NT2/D1 (cell line): Measurements from ENCODE around the gene GFPT1.

Experiments
- DNase-seq: peaks from one replicate; pipeline ENCODE4 v3.0.0-alpha.2; 2011; ENCODE audit warnings: low read depth, low spot score
- H3K27me3 ChIP-seq: 2 replicates; pipeline ENCODE4 v1.6.0; 2011; ENCODE audit warnings: mild to moderate bottlenecking; ENCODE audit not compliant: insufficient read length, insufficient read depth
- H3K36me3 ChIP-seq: 2 replicates; pipeline ENCODE4 v1.6.1; 2011; ENCODE audit warnings: mild to moderate bottlenecking, low read length, mixed read lengths; ENCODE audit not compliant: insufficient read depth, insufficient read length
- H3K4me1 ChIP-seq: 2 replicates; pipeline ENCODE4 v1.5.1; 2011; ENCODE audit not compliant: insufficient read depth, insufficient read length
- H3K4me3 ChIP-seq: 2 replicates; pipeline ENCODE4 v1.5.1; 2011; ENCODE audit warnings: low read depth; ENCODE audit not compliant: insufficient read length
- H3K9ac ChIP-seq: 2 replicates; pipeline ENCODE4 v1.6.0; 2011; ENCODE audit warnings: low read depth; ENCODE audit not compliant: insufficient read length
- H3K9me3 ChIP-seq: 2 replicates; pipeline ENCODE4 v1.5.1; 2011; ENCODE audit warnings: mild to moderate bottlenecking, low read length; ENCODE audit not compliant: insufficient read depth
- SUZ12 ChIP-seq: IDR thresholded peaks from 2 replicates; pipeline ENCODE4 v1.6.1; 2011; ENCODE audit not compliant: insufficient read length, insufficient read depth; ENCODE audit errors: extremely low read depth
- YY1 ChIP-seq: IDR thresholded peaks from 2 replicates; pipeline ENCODE4 v1.6.1; 2011; ENCODE audit not compliant: insufficient read length, insufficient read depth
- ZNF274 ChIP-seq: IDR thresholded peaks from 2 replicates; pipeline ENCODE4 v1.6.1; 2011; ENCODE audit warnings: mild to moderate bottlenecking, low read depth, low read length

The GFPT1 gene

GRCh38 chr2:69416147-69416546, 29.1 kb upstream of the GFPT1 start:
- DNase-seq = no peak
- no peak overlapping the region for H3K9ac ChIP-seq
- H3K36me3 ChIP-seq = peaks cover 17% of the 10 kb centered on the region
- H3K4me1 ChIP-seq = no peaks in the 10 kb centered on the region
- H3K27me3 ChIP-seq = no peaks in the 10 kb centered on the region
- H3K9me3 ChIP-seq = no peaks in the 10 kb centered on the region
- no peak for TF ChIP-seq YY1
- TF ChIP-seq SUZ12 = no peak
- TF ChIP-seq ZNF274 = no peak
- no peak overlapping the region for H3K4me3 ChIP-seq

GRCh38 chr2:69411120-69411519, 24.1 kb upstream of the GFPT1 start:
- no peak for TF ChIP-seq ZNF274
- Histone ChIP-seq H3K9ac (no peak overlapping the region), H3K27me3 (no peaks in the 10 kb centered on the region), H3K4me1 (no peaks in the 10 kb centered on the region), H3K4me3 (no peak overlapping the region), H3K9me3 (no peaks in the 10 kb centered on the region), H3K36me3 (peaks cover 13% of the 10 kb centered on the region)
- no peak for DNase-seq

GRCh38 chr2:69405306-69405705, 18.3 kb upstream of the GFPT1 start:
- H3K4me1 ChIP-seq = no peaks in the 10 kb centered on the region
- TF ChIP-seq YY1 (no peak), ZNF274 (no peak), SUZ12 (no peak)
- DNase-seq = no peak
- H3K36me3 ChIP-seq = peaks cover 20% of the 10 kb centered on the region
- no peaks in the 10 kb centered on the region for H3K27me3 ChIP-seq
- no peak overlapping the region for H3K4me3 ChIP-seq
- H3K9ac ChIP-seq = no peak overlapping the region
- no peaks in the 10 kb centered on the region for H3K9me3 ChIP-seq

GRCh38 chr2:69400121-69400520, 13.1 kb upstream of the GFPT1 start:
- H3K36me3 ChIP-seq = peaks cover 18% of the 10 kb centered on the region
- H3K9ac ChIP-seq = no peak overlapping the region
- no peaks in the 10 kb centered on the region for H3K9me3 ChIP-seq
- TF ChIP-seq ZNF274 = no peak
- TF ChIP-seq YY1 = no peak
- no peak for TF ChIP-seq SUZ12
- no peak overlapping the region for H3K4me3 ChIP-seq
- H3K4me1 ChIP-seq = no peaks in the 10 kb centered on the region
- DNase-seq = no peak
- no peaks in the 10 kb centered on the region for H3K27me3 ChIP-seq

GRCh38 chr2:69397234-69397633, 10.2 kb upstream of the GFPT1 start:
- no peak for TF ChIP-seq SUZ12
- TF ChIP-seq YY1 = no peak
- TF ChIP-seq ZNF274 = no peak
- Histone ChIP-seq H3K9me3 (no peaks in the 10 kb centered on the region), H3K4me1 (no peaks in the 10 kb centered on the region), H3K27me3 (no peaks in the 10 kb centered on the region), H3K9ac (no peak overlapping the region), H3K4me3 (no peak overlapping the region), H3K36me3 (peaks cover 27% of the 10 kb centered on the region)
- no peak for DNase-seq

GRCh38 chr2:69395866-69396265, 8.8 kb upstream of the GFPT1 start:
- peaks cover 23% of the 10 kb centered on the region for H3K36me3 ChIP-seq
- DNase-seq = no peak
- H3K9me3 ChIP-seq = no peaks in the 10 kb centered on the region
- H3K9ac ChIP-seq = no peak overlapping the region
- H3K4me3 ChIP-seq = no peak overlapping the region
- H3K27me3 ChIP-seq = no peaks in the 10 kb centered on the region
- TF ChIP-seq ZNF274 (no peak), SUZ12 (no peak), YY1 (no peak)
- no peaks in the 10 kb centered on the region for H3K4me1 ChIP-seq

- H3K9ac ChIP-seq = no peak overlapping the region
- H3K4me3 ChIP-seq = no peak overlapping the region
- no peaks in the 10 kb centered on the region for H3K9me3 ChIP-seq
- DNase-seq = no peak
- no peak for TF ChIP-seq SUZ12
- no peak for TF ChIP-seq ZNF274
- TF ChIP-seq YY1 = no peak
- peaks cover 17% of the 10 kb centered on the region for H3K36me3 ChIP-seq
- H3K27me3 ChIP-seq = no peaks in the 10 kb centered on the region
- no peaks in the 10 kb centered on the region for H3K4me1 ChIP-seq
Observed at GRCh38 chr2:69393963-69394362, 6.9 kb upstream of the GFPT1 start.

- no peaks in the 10 kb centered on the region for H3K9me3 ChIP-seq
- TF ChIP-seq YY1 = no peak
- TF ChIP-seq ZNF274 = no peak
- no peak for TF ChIP-seq SUZ12
- H3K4me1 ChIP-seq = no peaks in the 10 kb centered on the region
- H3K9ac ChIP-seq = no peak overlapping the region
- H3K27me3 ChIP-seq = no peaks in the 10 kb centered on the region
- H3K36me3 ChIP-seq = peaks cover 10% of the 10 kb centered on the region
- no peak overlapping the region for H3K4me3 ChIP-seq
- no peak for DNase-seq
Observed at GRCh38 chr2:69390471-69390870, 3.4 kb upstream of the GFPT1 start.
